ENCODE results near the gene DPY19L1.
"Not testable (repeated sequence)": the region's sequence is repeated elsewhere in the genome, so short reads cannot be mapped to it uniquely, and the experiment has no call there.

The DPY19L1 gene

DNA sequence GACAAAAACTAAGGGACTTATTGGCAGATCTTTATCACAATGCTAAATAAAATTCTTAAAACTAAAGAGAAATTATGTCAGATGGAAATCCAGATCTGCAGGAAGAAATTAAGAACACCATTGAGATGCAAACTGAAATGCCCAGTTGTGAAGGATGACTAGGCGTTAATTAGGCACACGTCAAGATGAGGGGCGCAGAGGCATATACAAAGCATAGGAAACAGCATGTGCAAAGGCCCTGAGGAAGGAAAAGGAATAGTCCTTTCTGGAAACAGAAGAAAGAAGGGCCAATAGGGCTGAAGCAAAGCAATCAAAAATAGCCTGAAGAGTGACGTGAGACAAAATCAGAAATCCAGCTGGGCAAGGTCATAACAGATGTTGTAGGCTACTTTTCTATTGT lies 53.1 kb downstream of the DPY19L1 start:
- DNase-seq, result not testable (repeated sequence)

DNA sequence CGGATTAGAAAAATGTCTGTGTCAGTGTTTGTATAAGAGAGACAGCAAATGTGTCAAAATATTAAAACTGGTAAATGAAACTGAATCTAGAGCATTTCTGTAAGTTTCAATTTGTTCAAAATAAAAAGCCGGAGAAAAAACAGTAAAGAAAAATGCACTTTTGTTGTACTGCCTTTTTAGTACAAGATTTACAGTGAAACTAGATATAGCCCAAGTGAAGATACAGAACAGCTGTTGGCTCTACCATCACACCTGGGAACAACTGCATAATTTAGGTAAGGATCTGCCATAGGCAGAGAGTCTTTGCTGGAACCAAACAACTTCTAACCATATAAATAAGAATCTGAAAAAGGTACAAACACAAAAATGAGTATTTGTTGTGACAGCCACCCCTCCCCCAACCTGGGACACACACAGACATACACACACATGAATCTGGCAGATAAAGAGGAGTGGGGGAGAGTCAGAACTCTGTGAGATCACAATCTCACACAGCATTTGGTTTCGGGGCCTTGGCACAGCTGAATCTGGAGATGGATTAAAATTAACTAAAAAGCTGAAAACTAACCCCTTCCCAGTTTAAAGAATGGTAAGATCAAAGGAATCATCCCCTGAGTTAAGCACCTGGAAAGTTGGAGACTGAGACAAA lies 54.8 kb downstream of the DPY19L1 start:
- DNase-seq, result no peak

DNA sequence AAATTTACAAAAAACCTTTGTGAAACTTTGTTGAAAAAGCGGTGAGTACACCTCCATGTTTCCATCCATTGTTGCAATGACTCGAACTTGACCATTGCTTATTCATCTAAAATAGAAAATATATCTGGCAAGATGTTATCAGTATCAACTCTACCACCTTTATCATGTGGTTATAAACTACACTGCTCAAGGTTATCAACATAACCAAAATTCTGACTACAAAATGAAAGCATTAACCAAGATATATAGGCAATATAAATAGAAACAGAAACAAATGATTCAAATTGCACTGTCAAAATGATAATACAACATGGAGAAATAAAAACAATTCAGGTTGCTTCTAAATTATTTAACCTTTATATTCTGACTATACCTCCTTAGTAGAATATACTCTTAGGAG lies 58.2 kb downstream of the DPY19L1 start:
- DNase-seq, result not testable (repeated sequence)

DNA sequence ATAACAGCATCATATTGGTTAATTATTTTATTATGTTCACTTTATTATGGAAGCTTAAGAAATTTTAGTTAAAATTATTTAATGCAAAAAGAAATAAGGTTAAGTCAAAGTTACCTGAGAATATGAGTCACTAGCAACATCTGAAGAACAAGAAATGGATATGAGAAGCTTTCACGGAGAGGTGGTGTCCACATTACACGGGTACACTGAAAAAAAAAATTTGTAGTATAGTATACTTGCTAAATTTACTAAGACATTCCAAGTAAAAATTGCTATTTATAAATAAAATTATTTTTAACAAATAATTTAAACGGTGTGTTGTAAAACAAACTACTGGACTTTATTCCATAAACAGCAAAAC lies 63.9 kb downstream of the DPY19L1 start:
- no peak for DNase-seq

DNA sequence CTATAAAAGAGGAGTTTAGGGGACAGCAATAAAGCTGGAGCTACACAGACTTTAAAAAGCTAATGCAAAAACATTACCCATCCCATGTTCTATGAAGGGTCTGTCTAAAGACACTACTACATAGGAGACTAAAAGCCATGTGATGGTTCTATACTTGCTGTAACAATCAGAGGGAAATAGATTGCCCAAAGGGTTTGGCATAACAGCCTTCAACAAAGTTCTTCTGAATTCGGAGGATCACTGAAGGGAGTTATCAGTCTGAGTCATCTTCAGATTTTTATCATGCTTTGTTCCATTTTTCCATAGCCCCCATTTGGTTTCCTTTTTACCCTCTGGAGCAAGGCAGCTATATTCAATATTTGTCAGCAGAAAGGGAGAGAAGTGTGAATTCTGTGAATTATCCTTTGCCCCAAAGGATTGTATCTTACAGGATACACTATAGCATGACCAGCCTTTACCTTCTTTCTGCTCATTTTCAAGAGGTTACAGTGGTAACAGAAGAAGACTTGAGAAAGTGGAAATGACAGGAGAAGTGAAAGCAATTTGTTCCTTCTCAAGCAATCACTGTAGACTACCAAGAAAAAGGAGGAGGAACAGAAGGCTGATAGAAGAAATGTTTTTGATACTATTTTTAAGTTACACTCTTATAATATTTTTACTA lies 64.4 kb downstream of the DPY19L1 start:
- DNase-seq, result peak; percentile 8

DNA sequence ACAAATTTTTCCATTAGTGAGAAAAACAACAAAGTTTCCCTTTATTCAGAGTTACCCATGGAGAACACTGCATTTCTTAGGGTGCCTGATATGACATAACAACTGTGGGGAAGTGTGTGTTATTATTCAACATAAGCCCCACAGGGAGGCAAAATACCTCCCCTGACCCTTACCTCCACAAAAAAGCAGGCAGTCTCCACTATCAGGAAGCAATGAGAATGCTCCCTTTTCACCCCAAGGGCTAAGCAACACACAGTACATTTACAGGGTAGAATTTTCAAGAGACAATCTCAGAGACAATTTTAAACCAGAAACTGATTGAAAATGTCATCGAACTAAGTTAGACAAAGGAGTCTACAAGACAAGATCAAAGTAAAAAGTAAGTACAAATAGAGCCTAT lies 69.5 kb downstream of the DPY19L1 start:
- DNase-seq, result not testable (repeated sequence)

DNA sequence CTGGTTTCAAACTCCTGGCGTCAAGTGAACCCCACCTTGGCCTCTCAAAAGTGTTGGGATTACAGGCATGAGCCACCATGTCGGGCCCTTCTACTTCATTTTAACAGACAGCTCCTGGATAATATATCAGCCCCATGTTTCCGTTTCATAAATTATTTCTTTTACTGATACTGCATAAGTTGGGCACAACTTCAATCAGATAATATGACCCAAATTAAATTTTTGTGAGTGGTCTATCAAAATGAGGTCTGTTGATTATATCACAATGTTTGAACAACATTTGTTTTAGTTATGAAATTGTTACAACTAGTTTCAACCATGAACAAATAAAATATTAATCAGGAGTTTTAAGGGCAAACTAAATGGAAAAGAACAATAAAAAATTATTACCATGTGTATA lies 70.8 kb downstream of the DPY19L1 start:
- not testable (repeated sequence) for DNase-seq

DNA sequence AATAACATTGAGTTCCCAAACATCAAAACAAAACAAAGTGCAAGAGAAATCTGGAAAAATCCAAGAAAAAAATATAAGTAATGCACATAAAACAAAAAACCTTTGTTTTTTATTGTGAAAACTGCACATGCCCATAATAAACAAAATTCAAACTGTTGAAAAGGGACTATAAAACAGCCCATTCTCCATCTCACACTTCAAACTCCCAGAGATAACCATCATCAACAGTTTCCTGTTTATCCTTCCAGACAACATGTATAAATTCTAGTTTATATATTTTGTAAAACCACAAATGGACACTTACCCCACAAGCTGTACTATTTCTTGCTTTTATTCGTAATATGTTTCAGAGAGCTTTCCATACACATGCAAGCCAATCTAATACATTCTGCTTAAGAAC lies 79.3 kb downstream of the DPY19L1 start:
- DNase-seq, result no peak

DNA sequence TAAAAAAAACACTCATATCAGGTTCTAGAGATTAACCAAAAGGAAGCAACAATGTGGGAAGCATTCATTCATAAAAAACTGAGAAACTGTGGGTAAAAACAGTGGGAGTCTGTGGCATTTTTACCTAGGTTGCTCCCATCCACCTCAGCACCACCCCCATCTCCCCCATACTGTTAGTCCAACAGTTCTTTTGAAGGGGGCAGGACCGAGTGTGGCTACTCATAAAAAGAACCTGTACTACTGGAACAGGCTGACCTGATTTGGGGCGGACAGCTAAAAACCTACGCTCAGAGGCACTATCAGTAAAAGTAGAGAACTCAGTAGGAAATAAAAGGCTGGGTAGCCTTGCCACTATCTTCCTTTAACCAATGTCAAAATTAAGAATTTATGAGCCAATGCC lies 84.5 kb downstream of the DPY19L1 start:
- no peak for DNase-seq

DNA sequence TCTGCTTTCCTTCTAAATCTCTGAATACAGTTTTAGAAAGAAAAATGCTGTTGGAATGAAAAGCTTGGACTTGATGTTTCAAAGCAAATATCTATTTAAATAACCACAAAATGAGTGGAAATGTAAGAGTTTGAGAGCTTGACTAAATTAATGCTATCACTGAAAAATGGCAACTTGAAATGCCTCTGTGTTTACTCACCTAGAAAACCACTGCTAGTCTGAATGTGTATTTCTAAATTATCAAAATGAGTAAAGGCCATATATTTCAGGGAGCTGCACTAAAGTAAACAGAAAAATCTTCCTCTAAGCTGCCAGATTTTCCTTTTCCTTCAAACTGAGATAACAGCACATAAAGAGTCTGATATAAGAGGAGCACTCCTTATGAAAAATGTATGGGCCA lies 87.9 kb downstream of the DPY19L1 start:
- DNase-seq, result no peak

DNA sequence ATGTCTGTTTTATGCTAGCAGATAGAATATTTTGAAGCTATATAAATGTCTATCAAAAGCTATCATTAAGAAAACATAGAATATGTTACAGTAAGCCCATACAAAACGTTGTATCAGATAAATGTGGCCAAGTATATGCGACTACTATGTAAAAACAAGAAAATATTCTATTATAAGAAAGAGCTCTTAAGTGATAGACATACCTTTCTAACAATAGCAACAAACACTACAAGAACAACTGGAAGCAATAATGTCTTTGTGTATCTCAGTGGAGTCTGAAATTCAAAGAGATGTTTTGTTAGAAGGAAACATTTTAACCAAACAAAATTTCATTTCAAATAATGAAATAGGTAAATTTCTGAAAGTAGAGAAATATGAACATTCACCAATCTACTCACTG lies 89.9 kb downstream of the DPY19L1 start:
- not testable (repeated sequence) for DNase-seq

DNA sequence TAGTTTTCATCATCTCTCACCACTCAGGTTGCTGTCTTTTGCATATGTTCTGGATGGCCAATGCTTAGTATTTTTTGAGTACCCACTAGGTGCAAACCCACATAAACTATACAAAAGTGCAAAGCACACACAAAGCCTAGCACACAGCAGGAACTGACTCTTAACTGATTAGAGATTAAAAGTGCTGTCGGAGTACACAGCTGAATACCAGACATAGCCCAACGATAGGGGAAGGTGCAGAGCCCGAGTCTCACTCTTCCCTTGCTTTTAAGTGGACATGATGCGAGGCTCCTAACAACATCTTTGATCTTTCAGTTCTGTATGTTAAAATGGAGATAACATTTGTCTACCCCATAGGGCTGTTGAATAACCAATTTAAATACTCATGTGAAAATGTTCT lies 90.8 kb downstream of the DPY19L1 start:
- no peak for DNase-seq

DNA sequence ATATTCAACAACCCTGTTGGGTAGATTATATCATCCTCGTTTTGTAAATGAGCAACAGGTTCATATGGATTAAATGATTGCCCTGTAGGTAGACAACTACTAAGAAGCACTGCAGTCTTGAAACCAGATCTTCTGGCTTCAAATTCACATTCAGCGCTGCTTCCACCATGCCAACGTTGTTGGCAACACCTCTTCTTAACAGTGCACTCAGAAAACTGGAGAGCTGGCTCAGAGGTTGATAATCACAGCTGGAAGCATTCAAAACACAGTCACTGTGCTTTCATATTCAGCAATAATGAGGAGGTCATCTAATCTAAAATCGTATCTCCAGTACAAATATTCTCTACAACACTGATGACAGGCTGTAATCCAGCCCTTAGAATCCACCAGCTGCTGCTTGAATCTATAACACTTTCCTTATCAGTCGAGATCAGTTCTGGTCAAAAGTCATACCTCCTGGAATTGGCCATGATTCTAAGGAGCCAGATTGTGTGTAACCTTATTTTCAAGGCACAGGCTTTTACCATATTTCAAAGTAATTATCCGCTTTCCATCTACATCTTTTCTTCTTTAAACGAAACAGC lies 91.3 kb downstream of the DPY19L1 start:
- DNase-seq, result not testable (repeated sequence)

DNA sequence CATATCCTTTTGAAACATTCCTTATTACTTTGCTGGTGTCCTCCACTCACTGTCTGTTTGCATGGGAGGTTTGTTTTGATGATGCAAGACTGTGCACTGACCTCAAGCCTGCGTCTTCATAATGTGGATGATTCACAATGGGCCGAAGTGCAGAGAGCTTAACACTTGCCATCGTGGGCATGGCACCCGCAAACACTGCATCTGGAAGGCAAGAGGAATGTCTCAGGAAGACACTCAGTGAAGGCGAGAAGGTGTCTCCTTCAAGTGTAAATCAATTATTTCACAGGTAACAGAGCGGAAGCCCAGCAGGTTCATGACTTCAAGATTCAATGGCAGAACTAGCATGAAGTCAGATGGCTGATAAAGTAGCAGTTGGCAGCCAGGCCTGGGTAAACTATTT lies 98.1 kb downstream of the DPY19L1 start:
- DNase-seq, result no peak

DNA sequence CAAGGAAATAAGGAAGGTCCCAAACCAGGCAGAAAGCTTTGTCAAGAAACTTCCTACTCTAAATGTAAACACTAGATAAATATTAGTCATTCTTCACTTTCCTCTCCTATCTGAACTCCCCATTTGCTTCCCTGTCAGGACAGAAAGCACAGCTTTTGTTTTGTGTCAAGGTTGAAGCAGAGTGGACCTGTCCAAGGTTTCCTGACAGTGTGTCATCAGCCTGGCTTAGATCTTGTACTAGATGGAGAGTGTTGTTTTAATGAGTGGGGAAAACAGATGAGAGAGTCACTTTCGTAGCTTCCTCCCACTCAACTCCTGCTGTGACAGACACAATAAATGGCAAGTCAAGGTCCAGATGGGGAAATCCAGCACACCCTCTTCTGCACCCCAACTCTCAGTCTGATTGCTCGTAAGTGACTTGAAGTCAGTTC lies 101.5 kb downstream of the DPY19L1 start:
- DNase-seq, result not testable (repeated sequence)

DNA sequence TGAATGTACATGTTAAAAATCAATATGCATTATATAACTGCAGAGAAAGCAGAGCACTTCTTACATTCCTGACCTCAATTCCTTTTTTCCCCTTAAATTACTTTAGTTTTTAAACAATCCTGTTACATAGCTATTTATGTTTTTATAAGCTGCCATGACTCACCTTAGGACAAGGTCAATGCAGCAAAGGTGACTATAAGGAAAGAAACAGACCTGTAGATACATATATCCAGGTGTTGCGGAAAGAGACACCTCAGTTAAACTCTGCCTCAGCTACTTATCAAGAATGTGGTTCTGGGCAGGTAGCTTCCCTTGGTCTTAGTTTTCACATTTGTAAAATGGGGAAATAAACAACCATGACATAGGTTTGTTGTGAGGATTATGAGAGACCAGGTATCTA lies 105.5 kb downstream of the DPY19L1 start:
- no peak for DNase-seq

DNA sequence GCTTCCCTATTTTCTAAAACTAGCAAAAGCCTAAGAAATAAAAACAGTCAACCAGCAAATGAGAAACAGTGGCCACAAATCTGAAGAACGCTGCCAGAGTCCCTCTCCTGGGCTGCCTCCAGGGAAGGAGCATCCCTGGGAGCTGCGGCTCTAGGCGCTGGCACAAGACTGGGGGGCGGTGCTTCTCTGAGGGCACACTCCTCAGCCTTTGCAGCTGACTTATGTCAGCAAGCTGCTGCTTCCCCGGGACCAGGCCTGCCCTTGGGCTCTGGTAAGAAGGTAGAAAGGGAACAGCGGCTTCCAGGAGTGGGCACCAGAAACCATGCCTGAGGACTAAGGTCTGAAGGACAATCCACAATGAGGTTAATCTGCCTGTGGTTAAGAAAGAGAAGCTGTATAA lies 107.5 kb downstream of the DPY19L1 start:
- not testable (repeated sequence) for DNase-seq

DNA sequence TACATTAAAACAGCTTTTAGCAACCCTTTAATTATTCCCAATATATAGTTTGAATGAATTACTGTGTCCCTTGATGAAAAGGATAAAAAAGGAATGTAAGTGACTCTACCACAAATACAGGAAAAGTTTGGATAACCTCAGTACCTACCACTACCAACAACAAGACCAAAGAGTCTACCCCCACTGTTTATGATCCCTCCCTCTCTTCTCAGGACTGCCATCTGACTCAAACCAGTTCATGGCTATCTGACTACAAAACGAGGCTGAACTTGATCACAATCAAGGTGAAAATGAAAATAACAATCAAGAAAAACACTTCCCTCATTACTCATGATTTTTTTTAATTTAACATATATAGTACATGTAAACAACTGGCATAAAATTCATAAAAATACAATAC lies 108.7 kb downstream of the DPY19L1 start:
- peak; percentile 5 for DNase-seq

DNA sequence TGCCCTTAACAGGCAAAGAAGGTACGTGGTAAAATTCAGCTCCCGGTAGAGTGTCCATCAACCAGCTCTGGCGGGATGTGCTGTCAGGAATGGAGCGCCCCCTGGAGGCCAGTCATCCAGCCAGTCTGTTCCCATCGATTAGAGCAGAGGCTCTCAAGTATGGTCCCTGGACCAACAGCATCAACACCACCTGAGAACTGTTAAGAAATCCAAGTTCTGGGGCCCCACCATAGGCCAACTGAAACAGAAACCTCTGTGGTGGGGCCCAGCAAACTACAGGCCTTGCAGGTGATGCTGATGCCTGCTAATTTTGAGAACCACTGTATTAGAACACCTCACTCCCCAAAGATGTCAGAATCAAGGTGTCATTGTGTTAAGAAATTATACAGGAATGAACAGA lies 109.2 kb downstream of the DPY19L1 start:
- peak; percentile 43 for DNase-seq

DNA sequence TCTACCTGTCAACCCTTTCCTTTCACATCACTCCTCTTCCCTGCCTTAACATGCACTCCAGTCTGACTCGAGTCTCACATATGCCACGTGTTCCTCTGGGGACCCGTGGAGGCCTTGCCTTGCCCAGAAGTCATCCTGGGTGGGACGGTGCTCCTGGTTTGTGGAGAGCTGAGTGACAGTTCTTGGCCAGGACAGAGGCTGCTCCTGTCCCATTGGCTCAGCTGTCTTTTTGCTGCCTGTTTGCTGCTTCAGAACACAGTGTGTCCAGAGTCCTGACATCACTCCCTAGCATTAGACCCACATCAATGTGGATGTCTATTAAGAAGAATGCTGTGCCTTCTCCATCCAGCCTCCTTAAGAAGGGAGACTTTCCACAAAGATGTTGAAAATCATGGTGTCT lies 116.8 kb downstream of the DPY19L1 start:
- DNase-seq, result not testable (repeated sequence)

DNA sequence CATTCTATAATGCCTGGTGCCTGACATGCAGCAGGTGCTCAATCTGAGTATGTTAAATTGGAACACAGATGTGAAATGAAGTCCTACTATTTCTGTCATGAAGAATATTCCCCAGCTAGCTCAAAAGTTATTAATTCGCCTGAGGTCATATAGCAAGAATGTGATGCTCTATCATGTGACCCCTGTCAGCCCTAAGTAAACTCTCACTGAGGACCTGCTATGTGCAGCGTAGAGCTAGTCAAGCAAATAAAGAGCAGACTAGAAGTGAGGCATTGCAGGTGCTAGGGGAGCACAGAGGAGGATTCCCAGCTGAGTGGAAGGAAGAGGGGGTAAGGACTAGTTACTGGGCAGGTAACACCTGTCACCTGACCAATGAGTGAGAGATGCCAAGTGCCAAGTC lies 118.2 kb downstream of the DPY19L1 start:
- not testable (repeated sequence) for DNase-seq

DNA sequence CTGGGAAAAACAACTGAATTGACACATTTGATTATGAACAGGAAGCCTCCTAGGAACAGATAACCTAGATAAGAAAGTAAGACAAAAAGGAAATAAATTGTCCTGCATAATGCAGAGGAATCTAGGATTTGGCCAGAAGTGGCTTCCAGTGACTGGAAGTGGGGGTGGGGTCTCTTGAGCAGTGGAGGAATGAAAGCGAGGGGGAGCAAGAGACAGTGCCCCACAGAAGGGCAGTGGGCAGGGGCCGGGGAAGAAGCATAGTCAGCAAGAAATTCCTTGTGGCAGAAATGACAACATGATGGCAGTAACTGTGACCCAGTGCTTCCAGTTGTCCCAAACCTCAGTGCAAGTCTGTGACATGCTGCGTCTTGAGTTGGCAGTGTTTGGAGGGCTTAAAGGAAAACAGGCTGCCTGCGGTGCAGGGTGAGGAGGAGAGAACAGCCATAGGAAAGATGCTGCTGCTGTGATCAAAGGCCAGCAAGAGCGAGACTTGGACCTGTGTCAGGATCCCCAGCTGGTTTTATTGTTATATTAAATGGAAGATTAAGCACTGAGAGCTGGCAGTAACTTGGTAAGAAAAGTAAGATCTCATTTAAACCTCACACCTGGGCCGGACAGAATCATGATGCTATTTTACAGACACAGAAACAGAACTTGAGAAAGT lies 119.0 kb downstream of the DPY19L1 start:
- not testable (repeated sequence) for DNase-seq

DNA sequence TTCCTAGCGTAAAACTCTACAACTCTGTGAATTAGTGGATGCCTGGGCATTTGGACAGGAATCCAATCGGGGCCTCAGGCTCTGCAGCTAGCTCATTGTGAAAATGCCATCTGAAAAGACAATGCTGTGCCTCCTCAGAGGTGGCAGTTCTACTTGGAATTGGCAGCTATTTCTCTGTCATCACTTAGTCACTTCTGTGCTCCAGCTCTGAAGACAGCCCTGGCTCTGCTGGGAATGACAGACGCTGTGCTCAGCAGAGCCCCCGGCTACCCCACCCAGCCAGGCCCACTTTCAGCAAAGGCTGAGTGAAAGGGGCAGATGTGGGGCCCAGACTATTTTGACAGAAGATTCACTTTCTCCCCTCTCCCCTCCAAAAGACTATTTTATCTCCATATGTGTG lies 119.8 kb downstream of the DPY19L1 start:
- not testable (repeated sequence) for DNase-seq

DNA sequence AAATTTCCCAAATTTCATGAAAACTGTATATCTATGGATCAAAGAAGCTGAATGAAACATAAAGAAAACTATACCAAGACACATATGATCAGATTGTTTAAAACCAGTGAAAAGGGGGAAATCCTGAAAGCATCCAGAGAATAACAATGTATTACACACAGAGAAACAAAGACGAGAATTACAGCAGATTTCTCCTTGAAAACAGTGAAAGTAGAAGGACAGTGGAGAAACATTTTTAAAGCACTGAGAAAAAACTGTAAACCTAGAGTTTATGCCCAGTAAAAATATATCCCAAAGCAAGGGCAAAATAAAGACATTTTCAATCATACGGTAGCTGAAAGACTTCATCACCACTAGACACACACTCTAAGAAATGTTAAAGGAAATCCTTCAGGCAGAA lies 121.0 kb downstream of the DPY19L1 start:
- DNase-seq, result no peak

Data from activated CD4-positive, alpha-beta T cell treated with anti-CD3 and anti-CD28 coated beads, Interleukin-10, Interleukin-2, amounts not matched to agents 100 ng/mL and 50 ng/mL, durations not matched to agents 16 hours and 8 hours (primary cell).